Caco-2 (cell line): ENCODE data around the gene AKR7A2. TPM values are rescaled to one million over a fixed set of nuclear protein-coding genes. Genes with fewer than 3 reads are reported as not detected.
"Not testable (repeated sequence)": the region's sequence is repeated elsewhere in the genome, so short reads cannot be mapped to it uniquely, and the experiment has no call there.

ENCODE experiments used
- BruUV-seq: library from RNA; stranded (reverse); fragments of 400-500 nt; replicated peaks from 2 replicates; lab custom pipeline; 2021; lab: Mats Ljungman, UMichigan
- CTCF ChIA-PET: fragments of 300-600 bp; sonication (Branson Sonifier 250); formaldehyde crosslinking; loops from one replicate; lab custom pipeline; 2022; ENCODE audit warnings: antibody characterized with exemption; lab: Charles Lee
- POLR2A ChIA-PET: fragments of 300-600 bp; sonication (Branson Sonifier 250); formaldehyde crosslinking; loops from one replicate; lab custom pipeline; 2022; ENCODE audit warnings: antibody characterized with exemption; lab: Charles Lee
- DNase-seq, 2 experiments: peaks; one replicate each; pipeline versions ENCODE4 v3.0.0 to v3.0.0-alpha.2; 2020 to 2022
- H3K27me3 ChIP-seq: replicated peaks from 2 replicates; pipeline ENCODE4 v1.6.0; 2011; ENCODE audit warnings: low read length; ENCODE audit not compliant: control insufficient read depth, insufficient read depth
- H3K36me3 ChIP-seq: 2 replicates; pipeline ENCODE4 v1.5.1; 2011; ENCODE audit warnings: low read length; ENCODE audit not compliant: control insufficient read depth, insufficient read depth
- H3K4me1 ChIP-seq: fragments of 250-450 bp; sonication (Bioruptor Pico); 2 replicates; pipeline ENCODE4 v1.5.1; 2020; ENCODE audit warnings: mild to moderate bottlenecking
- H3K4me3 ChIP-seq: 2 replicates; pipeline ENCODE4 v1.5.1; 2011; ENCODE audit warnings: low read depth, mild to moderate bottlenecking, control low read depth, low read length
- H3K9me3 ChIP-seq: fragments of 250-450 bp; sonication (Bioruptor Pico); 2 replicates; pipeline ENCODE4 v1.5.1; 2020; ENCODE audit warnings: mild to moderate bottlenecking, moderate library complexity
- H3K27ac Mint-ChIP-seq: one replicate; pipeline ENCODE4 v1.8.0; 2022; ENCODE audit warnings: mixed read lengths; ENCODE audit not compliant: unreplicated experiment
- H3K27me3 Mint-ChIP-seq: one replicate; pipeline ENCODE4 v1.8.0; 2022; ENCODE audit warnings: mixed read lengths; ENCODE audit not compliant: insufficient read depth, unreplicated experiment
- H3K36me3 Mint-ChIP-seq: one replicate; pipeline ENCODE4 v1.8.0; 2022; ENCODE audit warnings: mild to moderate bottlenecking, mixed read lengths; ENCODE audit not compliant: insufficient read depth, unreplicated experiment
- H3K4me1 Mint-ChIP-seq: one replicate; pipeline ENCODE4 v1.8.0; 2022; ENCODE audit warnings: low read depth, mixed read lengths; ENCODE audit not compliant: unreplicated experiment
- H3K4me3 Mint-ChIP-seq: one replicate; pipeline ENCODE4 v1.8.0; 2022; ENCODE audit warnings: mild to moderate bottlenecking, moderate library complexity, mixed read lengths; ENCODE audit not compliant: unreplicated experiment
- H3K9me3 Mint-ChIP-seq: one replicate; pipeline ENCODE4 v1.8.0; 2022; ENCODE audit warnings: mixed read lengths; ENCODE audit not compliant: unreplicated experiment
- CTCF ChIP-seq, 2 experiments: fragments of 200-600 bp in 1 of 2; IDR thresholded peaks; 1 replicate in 1 of 2; 2 replicates in 1 of 2; pipeline versions ENCODE4 v1.5.1 to v1.8.0; 2011 to 2022; ENCODE audit warnings: antibody characterized with exemption in 1 of 2, control low read depth in 1 of 2, inconsistent platforms in 1 of 2, low read depth in 1 of 2, low read length in 1 of 2, mild to moderate bottlenecking in 1 of 2, moderate library complexity in 1 of 2; ENCODE audit not compliant: insufficient read depth in 1 of 2, severe bottlenecking in 1 of 2, unreplicated experiment in 1 of 2
- intact Hi-C: fragments of 100-400 bp; cut with micrococcal nuclease; formaldehyde crosslinking; loops from one replicate; pipeline ENCODE4 v1.10.0; 2022; ENCODE audit not compliant: unreplicated experiment
- total RNA-seq: library from RNA; stranded (reverse); gene quantifications from 2 replicates; pipeline ENCODE4 v1.2.3, GENCODE V29; 2022

Gene AKR7A2
- total RNA-seq, 1 experiment from 2014 or later, result 55.4 TPM

- TF ChIP-seq CTCF (IDR thresholded peaks at IDR 0.05; ENCODE audit: insufficient read depth in 1 of 2, low read depth in 1 of 2, low read length in 1 of 2, severe bottlenecking in 1 of 2, unreplicated experiment in 1 of 2), result no peak
- DNase-seq, result no peak
- POLR2A ChIA-PET, result no interaction called here
Observed at GRCh38 chr1:19273106-19273843, 38.7 kb downstream of the AKR7A2 start.

GRCh38 chr1:19272064-19272463 is 39.9 kb downstream of the AKR7A2 start:
- Mint-ChIP-seq H3K27ac (no peak overlapping the region), H3K36me3 (no peaks in the 10 kb centered on the region), H3K27me3 (no peaks in the 10 kb centered on the region), H3K4me1 (no peaks in the 10 kb centered on the region), H3K9me3 (no peaks in the 10 kb centered on the region), H3K4me3 (no peak overlapping the region)
- no peak for DNase-seq
- no TSS peak for BruUV-seq
- ChIA-PET CTCF (no interaction called here), POLR2A (no interaction called here)
- no peaks in the 10 kb centered on the region for H3K4me1 ChIP-seq
- H3K4me3 ChIP-seq, result no peak overlapping the region
- H3K27me3 ChIP-seq, result no peaks in the 10 kb centered on the region
- intact Hi-C loops, result no loop called here
- H3K9me3 ChIP-seq, result no peaks in the 10 kb centered on the region
- H3K36me3 ChIP-seq, result no peaks in the 10 kb centered on the region
- no peak for TF ChIP-seq CTCF (IDR thresholded peaks at IDR 0.05; ENCODE audit: insufficient read depth in 1 of 2, low read depth in 1 of 2, low read length in 1 of 2, severe bottlenecking in 1 of 2, unreplicated experiment in 1 of 2)

More at GRCh38 chr1:19273106-19273843, 38.7 kb downstream of the AKR7A2 start:
- H3K36me3 Mint-ChIP-seq, result no peaks in the 10 kb centered on the region
- no peaks in the 10 kb centered on the region for H3K9me3 ChIP-seq
- H3K36me3 ChIP-seq, result no peaks in the 10 kb centered on the region
- BruUV-seq, result no TSS peak
- no peaks in the 10 kb centered on the region for H3K27me3 Mint-ChIP-seq
- intact Hi-C loops, result no loop called here
- CTCF ChIA-PET, result no interaction called here
- no peak overlapping the region for H3K4me3 ChIP-seq
- no peaks in the 10 kb centered on the region for H3K9me3 Mint-ChIP-seq
- H3K4me1 Mint-ChIP-seq, result no peaks in the 10 kb centered on the region
- H3K4me3 Mint-ChIP-seq, result no peak overlapping the region
- no peaks in the 10 kb centered on the region for H3K27me3 ChIP-seq
- H3K27ac Mint-ChIP-seq, result no peak overlapping the region
- H3K4me1 ChIP-seq, result no peaks in the 10 kb centered on the region

- BruUV-seq, H3K4me3 Mint-ChIP-seq, H3K36me3 ChIP-seq, H3K27me3 ChIP-seq, CTCF ChIA-PET, intact Hi-C loops, H3K27ac Mint-ChIP-seq, H3K36me3 Mint-ChIP-seq, H3K4me1 Mint-ChIP-seq, H3K4me3 ChIP-seq, DNase-seq, H3K9me3 Mint-ChIP-seq, H3K9me3 ChIP-seq, H3K27me3 Mint-ChIP-seq, H3K4me1 ChIP-seq, POLR2A ChIA-PET: not testable (repeated sequence)
Observed at GRCh38 chr1:19270343-19270730, 41.6 kb downstream of the AKR7A2 start.

GRCh38 chr1:19269427-19270342 is 42.3 kb downstream of the AKR7A2 start:
- H3K36me3 Mint-ChIP-seq, H3K36me3 ChIP-seq, H3K4me1 Mint-ChIP-seq, CTCF ChIA-PET, H3K27me3 Mint-ChIP-seq, H3K4me1 ChIP-seq, POLR2A ChIA-PET, H3K9me3 ChIP-seq, intact Hi-C loops, DNase-seq, H3K4me3 ChIP-seq, H3K27ac Mint-ChIP-seq, H3K4me3 Mint-ChIP-seq, H3K9me3 Mint-ChIP-seq, H3K27me3 ChIP-seq, BruUV-seq: not testable (repeated sequence)
